Measurements from ENCODE around the gene PILRA. TPM values are rescaled to one million over a fixed set of nuclear protein-coding genes. Genes with fewer than 3 reads are reported as not detected.

Gene PILRA
- total and polyA plus RNA-seq, 2 of the 13 experiments (the other 11 are each of a cell fraction or from before 2014, with no cell fraction given) = 0.13 to 1.3 TPM

DNA sequence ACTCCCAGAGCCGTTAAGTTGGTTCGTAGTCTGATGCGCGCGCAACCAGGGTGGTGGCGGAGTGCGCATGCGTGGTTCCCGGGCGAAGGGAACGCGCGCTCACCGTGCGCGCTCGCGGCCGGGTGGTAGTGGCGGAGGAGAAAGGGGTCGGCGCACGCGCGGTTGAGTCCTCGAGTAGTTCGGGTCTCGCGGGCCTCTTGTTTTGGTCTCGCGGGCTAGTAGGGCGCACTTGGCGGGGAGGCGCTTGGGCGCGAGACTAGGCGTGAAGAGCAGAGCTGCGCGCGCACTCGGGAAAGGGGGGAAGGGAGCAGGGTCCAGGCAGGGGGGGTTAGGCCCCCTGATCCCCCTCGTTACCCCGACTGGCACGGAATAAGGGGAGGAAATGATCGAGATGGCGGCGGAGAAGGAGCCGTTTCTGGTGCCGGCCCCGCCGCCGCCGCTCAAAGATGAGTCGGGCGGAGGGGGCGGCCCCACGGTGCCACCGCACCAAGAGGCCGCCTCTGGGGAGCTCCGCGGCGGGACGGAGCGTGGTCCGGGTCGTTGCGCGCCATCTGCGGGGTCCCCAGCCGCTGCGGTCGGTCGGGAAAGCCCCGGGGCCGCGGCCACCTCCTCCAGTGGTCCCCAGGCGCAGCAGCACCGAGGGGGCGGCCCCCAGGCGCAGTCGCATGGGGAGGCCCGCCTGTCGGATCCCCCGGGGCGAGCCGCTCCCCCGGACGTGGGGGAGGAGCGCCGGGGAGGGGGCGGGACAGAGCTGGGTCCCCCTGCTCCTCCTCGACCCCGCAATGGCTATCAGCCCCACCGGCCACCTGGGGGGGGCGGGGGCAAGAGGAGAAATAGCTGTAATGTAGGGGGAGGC, 56.6 kb downstream of the PILRA start, which contains the start of gene MEPCE (continued):
- no peak; the same call in 1 of the 2 replicates for TF ChIP-seq ELF4 (CRISPR knock-in tag; IDR thresholded peaks at IDR 0.05; ENCODE audit: borderline replicate concordance)
- no peak for TF ChIP-seq RFXANK (CRISPR knock-in tag; IDR thresholded peaks at IDR 0.05)
- TF ChIP-seq, protein P1, sequence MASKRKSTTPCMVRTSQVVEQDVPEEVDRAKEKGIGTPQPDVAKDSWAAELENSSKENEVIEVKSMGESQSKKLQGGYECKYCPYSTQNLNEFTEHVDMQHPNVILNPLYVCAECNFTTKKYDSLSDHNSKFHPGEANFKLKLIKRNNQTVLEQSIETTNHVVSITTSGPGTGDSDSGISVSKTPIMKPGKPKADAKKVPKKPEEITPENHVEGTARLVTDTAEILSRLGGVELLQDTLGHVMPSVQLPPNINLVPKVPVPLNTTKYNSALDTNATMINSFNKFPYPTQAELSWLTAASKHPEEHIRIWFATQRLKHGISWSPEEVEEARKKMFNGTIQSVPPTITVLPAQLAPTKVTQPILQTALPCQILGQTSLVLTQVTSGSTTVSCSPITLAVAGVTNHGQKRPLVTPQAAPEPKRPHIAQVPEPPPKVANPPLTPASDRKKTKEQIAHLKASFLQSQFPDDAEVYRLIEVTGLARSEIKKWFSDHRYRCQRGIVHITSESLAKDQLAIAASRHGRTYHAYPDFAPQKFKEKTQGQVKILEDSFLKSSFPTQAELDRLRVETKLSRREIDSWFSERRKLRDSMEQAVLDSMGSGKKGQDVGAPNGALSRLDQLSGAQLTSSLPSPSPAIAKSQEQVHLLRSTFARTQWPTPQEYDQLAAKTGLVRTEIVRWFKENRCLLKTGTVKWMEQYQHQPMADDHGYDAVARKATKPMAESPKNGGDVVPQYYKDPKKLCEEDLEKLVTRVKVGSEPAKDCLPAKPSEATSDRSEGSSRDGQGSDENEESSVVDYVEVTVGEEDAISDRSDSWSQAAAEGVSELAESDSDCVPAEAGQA (IDR thresholded peaks at IDR 0.05; ENCODE audit: low read depth) = no peak
- TF ChIP-seq, protein P1 (CRISPR knock-in tag; IDR thresholded peaks at IDR 0.05; ENCODE audit: borderline replicate concordance) = peak; percentile 48; the same call in 1 of the 2 replicates
- no peak for TF ChIP-seq MAFF (IDR thresholded peaks at IDR 0.05; ENCODE audit: low read depth, low read length)
- TF ChIP-seq JUNB (CRISPR knock-in tag; IDR thresholded peaks at IDR 0.05; ENCODE audit: borderline replicate concordance) = no peak
- no peak; the same call in 1 of the 2 replicates for TF ChIP-seq KMT2A (CRISPR knock-in tag; IDR thresholded peaks at IDR 0.05)
- TF ChIP-seq NCOR1 (IDR thresholded peaks at IDR 0.05; ENCODE audit: borderline replicate concordance, low read length) = peak; percentile 62

Data from HepG2 (cell line).